WI38 (cell line): ENCODE data around the gene MYLK.

Experiments used
- H3K4me3 ChIP-seq: 2 replicates; pipeline ENCODE4 v1.5.1; 2011; ENCODE audit warnings: low read depth, mild to moderate bottlenecking, control low read depth, low read length
- CTCF ChIP-seq: IDR thresholded peaks from 2 replicates; pipeline ENCODE4 v1.5.1; 2012; ENCODE audit warnings: low read depth, mild to moderate bottlenecking, control low read depth, low read length

MYLK gene

GRCh38 chr3:123783050-123783689 is 101.0 kb downstream of the MYLK start:
- no peak overlapping the region for H3K4me3 ChIP-seq
- no peak for TF ChIP-seq CTCF

GRCh38 chr3:123782488-123782887 is 101.6 kb downstream of the MYLK start:
- no peak overlapping the region for H3K4me3 ChIP-seq
- no peak for TF ChIP-seq CTCF

GRCh38 chr3:123781571-123782275 is 102.4 kb downstream of the MYLK start:
- TF ChIP-seq CTCF, result no peak
- no peak overlapping the region for H3K4me3 ChIP-seq

- no peak for TF ChIP-seq CTCF
- H3K4me3 ChIP-seq, result no peak overlapping the region
Observed at GRCh38 chr3:123781138-123781537, 103.0 kb downstream of the MYLK start.

GRCh38 chr3:123780656-123781055 is 103.5 kb downstream of the MYLK start:
- H3K4me3 ChIP-seq, result no peak overlapping the region
- no peak for TF ChIP-seq CTCF

- TF ChIP-seq CTCF, result no peak
- no peak overlapping the region for H3K4me3 ChIP-seq
Observed at GRCh38 chr3:123779655-123780231, 104.4 kb downstream of the MYLK start.

GRCh38 chr3:123778991-123779622 is 105.0 kb downstream of the MYLK start:
- H3K4me3 ChIP-seq, result no peak overlapping the region
- TF ChIP-seq CTCF, result no peak
